ENCODE results near the gene HTR3C.
"Not testable (repeated sequence)": the region's sequence is repeated elsewhere in the genome, so short reads cannot be mapped to it uniquely, and the experiment has no call there.

The HTR3C gene

GRCh38 chr3:184018424-184018973 is 34.3 kb upstream of the HTR3C start:
- H3K36me3 Mint-ChIP-seq, result no peaks in the 10 kb centered on the region
- peaks cover 20% of the 10 kb centered on the region for H3K4me1 Mint-ChIP-seq
- no peaks in the 10 kb centered on the region for H3K9me3 Mint-ChIP-seq
- H3K27me3 Mint-ChIP-seq, result peaks cover 32% of the 10 kb centered on the region
- H3K27ac Mint-ChIP-seq, result peak overlapping the region; percentile 98
- H3K4me3 Mint-ChIP-seq, result peak overlapping the region; percentile 99
- ATAC-seq, result no peak

DNA sequence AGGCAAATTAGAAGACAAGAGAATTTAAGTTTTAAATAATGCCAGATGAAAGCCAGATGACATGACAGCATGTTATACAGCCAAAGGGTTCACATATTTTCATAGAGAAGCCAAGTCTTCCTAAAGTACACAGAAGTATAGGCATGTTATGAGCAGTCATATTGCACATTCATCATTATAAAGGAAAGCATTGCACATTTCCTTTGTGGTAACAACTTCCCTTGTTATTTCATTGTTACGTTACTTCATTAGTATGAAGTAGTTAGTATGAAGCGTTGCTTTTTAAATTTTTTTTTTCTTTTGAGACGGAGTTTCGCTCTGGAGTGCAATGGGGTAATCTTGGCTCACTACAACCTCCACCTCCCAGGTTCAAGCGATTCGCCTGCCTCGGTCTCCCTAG is 30.5 kb upstream of the HTR3C start:
- H3K4me1 Mint-ChIP-seq, result peaks cover 13% of the 10 kb centered on the region
- H3K9me3 Mint-ChIP-seq, result no peaks in the 10 kb centered on the region
- no peaks in the 10 kb centered on the region for H3K36me3 Mint-ChIP-seq
- H3K4me3 Mint-ChIP-seq, result no peak overlapping the region
- H3K27ac Mint-ChIP-seq, result no peak overlapping the region
- peaks cover 32% of the 10 kb centered on the region for H3K27me3 Mint-ChIP-seq
- ATAC-seq, result no peak

DNA sequence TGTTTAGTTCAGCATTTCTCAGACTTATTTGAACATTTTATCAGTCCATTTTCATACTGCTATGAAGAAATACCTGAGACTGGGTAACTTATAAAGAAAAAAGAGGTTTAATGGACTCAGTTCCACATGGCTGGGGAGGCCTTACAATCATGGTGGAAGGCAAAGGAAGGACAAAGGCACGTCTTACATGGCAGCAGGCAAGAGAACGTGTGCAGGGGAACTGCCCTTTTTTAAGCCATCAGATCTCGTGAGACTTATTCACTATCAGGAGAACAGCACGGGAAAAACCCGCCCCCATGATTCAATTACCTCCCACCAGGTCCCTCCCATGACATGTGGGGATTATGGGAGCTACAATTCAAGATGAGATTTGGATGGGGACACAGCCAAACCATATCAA is 27.6 kb upstream of the HTR3C start:
- not testable (repeated sequence) for ATAC-seq, H3K9me3 Mint-ChIP-seq, H3K36me3 Mint-ChIP-seq, H3K4me1 Mint-ChIP-seq, H3K4me3 Mint-ChIP-seq, H3K27ac Mint-ChIP-seq
- H3K27me3 Mint-ChIP-seq, result peaks cover 16% of the 10 kb centered on the region

DNA sequence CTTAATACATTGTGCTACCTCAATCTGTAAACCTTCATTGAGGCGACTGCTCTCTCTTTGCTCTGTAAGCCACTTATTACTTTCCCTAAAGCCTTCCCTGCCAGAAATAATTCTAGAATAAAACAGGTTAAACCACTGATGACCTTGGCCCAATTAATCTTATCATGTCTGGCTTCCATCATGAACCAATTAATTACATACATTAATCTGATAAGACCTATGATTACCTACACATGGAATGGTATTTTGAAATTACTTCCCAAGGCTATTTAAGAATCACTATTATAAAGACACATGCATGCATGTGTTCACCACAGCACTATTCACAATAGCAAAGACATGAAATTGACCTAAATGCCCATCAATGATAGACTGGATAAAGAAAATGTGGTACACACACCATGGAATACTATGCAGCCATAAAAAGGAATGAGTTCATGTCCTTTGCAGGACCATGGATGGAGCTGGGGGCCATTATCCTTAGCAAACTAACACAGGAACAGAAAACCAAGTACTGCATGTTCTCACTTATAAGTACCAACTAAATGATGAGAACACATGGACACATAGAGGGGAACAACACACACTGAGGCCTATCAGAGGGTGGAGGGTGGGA is 24.5 kb upstream of the HTR3C start:
- not testable (repeated sequence) for ATAC-seq, H3K9me3 Mint-ChIP-seq, H3K27me3 Mint-ChIP-seq, H3K27ac Mint-ChIP-seq, H3K4me3 Mint-ChIP-seq, H3K36me3 Mint-ChIP-seq, H3K4me1 Mint-ChIP-seq

DNA sequence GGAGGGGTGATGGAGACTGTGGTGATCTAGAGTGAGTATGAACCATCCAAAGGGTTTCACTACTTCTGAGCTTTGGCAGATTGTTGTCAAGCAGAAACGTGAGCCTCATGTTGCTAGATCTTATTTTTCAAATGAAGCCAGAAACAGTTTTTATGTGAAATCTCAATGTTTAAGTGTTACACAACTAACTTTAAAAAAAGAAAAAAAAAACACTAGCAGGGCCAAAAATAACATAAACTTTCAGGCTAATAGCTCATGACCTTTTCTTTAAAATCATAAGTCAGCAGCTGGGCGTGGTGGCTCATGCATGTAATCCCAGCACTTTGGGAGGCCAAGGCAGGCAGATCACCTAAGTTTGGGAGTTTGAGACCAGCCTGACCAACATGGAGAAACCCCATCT is 23.4 kb upstream of the HTR3C start:
- Mint-ChIP-seq H3K36me3 (no peaks in the 10 kb centered on the region), H3K27ac (no peak overlapping the region), H3K9me3 (no peaks in the 10 kb centered on the region), H3K4me3 (no peak overlapping the region), H3K27me3 (peaks cover 12% of the 10 kb centered on the region), H3K4me1 (peaks cover 7% of the 10 kb centered on the region)
- no peak for ATAC-seq

DNA sequence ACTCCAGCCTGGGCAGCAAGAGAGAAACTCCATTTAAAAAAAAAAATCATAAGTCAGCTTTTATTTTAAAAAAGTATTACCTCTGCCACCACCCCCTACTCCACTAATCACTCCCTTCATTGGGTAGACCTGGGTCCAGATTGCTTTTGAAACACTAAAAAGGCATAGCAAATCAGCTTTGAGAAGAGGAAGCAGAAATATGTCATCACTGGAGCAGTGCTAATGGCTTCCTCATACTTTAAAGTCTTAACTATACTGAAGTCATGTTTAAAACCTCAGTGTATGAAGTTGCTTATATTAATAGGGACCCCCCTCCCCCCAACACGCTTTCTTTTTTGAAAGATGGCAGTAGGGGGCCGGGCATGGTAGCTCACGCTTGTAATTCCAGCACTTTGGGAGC is 22.3 kb upstream of the HTR3C start:
- Mint-ChIP-seq H3K4me3 (no peak overlapping the region), H3K36me3 (no peaks in the 10 kb centered on the region), H3K4me1 (peaks cover 7% of the 10 kb centered on the region), H3K27me3 (peaks cover 13% of the 10 kb centered on the region), H3K9me3 (no peaks in the 10 kb centered on the region), H3K27ac (no peak overlapping the region)
- ATAC-seq, result no peak

DNA sequence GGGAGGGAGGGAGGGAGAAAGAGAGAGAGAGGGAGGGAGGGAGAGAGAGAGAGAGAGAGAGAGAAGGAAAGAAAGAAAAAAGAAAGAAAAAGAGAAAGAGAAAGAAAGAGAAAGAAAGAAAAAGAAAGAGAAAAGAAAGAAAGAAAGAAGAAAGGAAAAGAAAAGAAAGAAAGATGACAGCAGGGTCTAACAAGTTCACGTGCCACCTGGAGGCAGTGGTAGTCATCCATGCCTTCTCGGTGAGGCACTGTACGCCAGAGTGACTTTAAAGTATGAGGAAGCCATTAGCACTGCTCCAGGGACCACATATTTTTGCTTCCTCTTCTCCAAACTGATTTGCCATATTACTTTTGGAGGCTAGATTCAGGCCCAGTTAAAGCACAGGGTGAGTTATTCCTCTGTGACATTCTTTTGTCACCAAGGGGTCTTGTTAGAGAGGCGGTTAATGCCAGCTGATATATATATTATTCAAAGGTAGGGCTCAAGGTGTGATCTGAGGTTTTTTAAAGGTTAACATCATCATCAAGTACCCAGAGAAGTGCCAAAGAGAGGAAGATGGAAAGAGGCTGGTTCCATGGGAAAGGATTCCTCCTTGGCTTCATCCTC is 21.6 kb upstream of the HTR3C start, which contains the start of gene HTR3D:
HTR3D (plus strand) TSS at position 556 of the 606 bp plus-strand sequence; CDS start at position 556, 0 bp downstream.
- Mint-ChIP-seq H3K27me3 (peaks cover 13% of the 10 kb centered on the region), H3K27ac (no peak within 1 kb of the TSS), H3K9me3 (no peaks in the 10 kb centered on the region), H3K4me1 (peaks cover 7% of the 10 kb centered on the region), H3K4me3 (no peak within 1 kb of the TSS), H3K36me3 (no peaks in the 10 kb centered on the region)
- ATAC-seq, result no peak

GRCh38 chr3:184037816-184038215 is 15.0 kb upstream of the HTR3C start:
- H3K27me3 Mint-ChIP-seq, result peaks cover 20% of the 10 kb centered on the region
- no peaks in the 10 kb centered on the region for H3K4me1 Mint-ChIP-seq
- H3K4me3 Mint-ChIP-seq, result no peak overlapping the region
- no peak overlapping the region for H3K27ac Mint-ChIP-seq
- no peaks in the 10 kb centered on the region for H3K36me3 Mint-ChIP-seq
- H3K9me3 Mint-ChIP-seq, result no peaks in the 10 kb centered on the region
- ATAC-seq, result no peak

- not testable (repeated sequence) for H3K36me3 Mint-ChIP-seq, H3K4me1 Mint-ChIP-seq, H3K27ac Mint-ChIP-seq, H3K9me3 Mint-ChIP-seq, H3K4me3 Mint-ChIP-seq, ATAC-seq
- H3K27me3 Mint-ChIP-seq, result peaks cover 20% of the 10 kb centered on the region
Observed at GRCh38 chr3:184038307-184038706, 14.5 kb upstream of the HTR3C start.

- ATAC-seq, result no peak
- Mint-ChIP-seq H3K36me3 (no peaks in the 10 kb centered on the region), H3K27me3 (peaks cover 17% of the 10 kb centered on the region), H3K27ac (no peak overlapping the region), H3K4me3 (no peak overlapping the region), H3K4me1 (no peaks in the 10 kb centered on the region), H3K9me3 (no peaks in the 10 kb centered on the region)
Observed at GRCh38 chr3:184039414-184039813, 13.4 kb upstream of the HTR3C start.

DNA sequence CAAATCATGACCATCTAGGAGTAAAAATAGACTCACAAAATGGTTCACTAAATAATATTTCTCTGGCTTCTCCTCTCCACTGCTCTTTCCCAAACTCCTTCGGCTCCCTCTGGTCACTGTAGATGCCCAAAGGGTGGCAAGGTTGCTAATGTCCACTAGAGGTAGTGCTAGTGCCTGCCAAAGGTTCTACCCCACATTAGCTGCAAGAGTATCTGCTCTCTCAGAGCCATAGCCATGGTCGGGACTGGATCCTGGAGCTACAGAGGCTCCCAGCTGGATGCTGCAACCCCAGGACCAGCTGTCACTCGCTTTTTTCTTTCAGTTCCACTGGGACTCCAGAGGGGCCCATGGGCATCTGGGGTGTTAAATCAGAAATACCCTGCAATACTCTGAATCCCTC is 12.8 kb upstream of the HTR3C start:
- no peaks in the 10 kb centered on the region for H3K9me3 Mint-ChIP-seq
- ATAC-seq, result no peak
- H3K4me1 Mint-ChIP-seq, result no peaks in the 10 kb centered on the region
- H3K36me3 Mint-ChIP-seq, result no peaks in the 10 kb centered on the region
- no peak overlapping the region for H3K27ac Mint-ChIP-seq
- no peak overlapping the region for H3K4me3 Mint-ChIP-seq
- H3K27me3 Mint-ChIP-seq, result peaks cover 22% of the 10 kb centered on the region

- Mint-ChIP-seq H3K27ac (no peak overlapping the region), H3K4me1 (no peaks in the 10 kb centered on the region), H3K27me3 (peaks cover 25% of the 10 kb centered on the region), H3K4me3 (no peak overlapping the region), H3K9me3 (no peaks in the 10 kb centered on the region), H3K36me3 (no peaks in the 10 kb centered on the region)
- ATAC-seq, result no peak
Observed at GRCh38 chr3:184042617-184043016, 10.2 kb upstream of the HTR3C start.

GRCh38 chr3:184045995-184046394 is 6.9 kb upstream of the HTR3C start:
- ATAC-seq, result no peak
- H3K9me3 Mint-ChIP-seq, result no peaks in the 10 kb centered on the region
- H3K27me3 Mint-ChIP-seq, result peaks cover 17% of the 10 kb centered on the region
- no peaks in the 10 kb centered on the region for H3K4me1 Mint-ChIP-seq
- no peak overlapping the region for H3K4me3 Mint-ChIP-seq
- H3K36me3 Mint-ChIP-seq, result no peaks in the 10 kb centered on the region
- H3K27ac Mint-ChIP-seq, result no peak overlapping the region

DNA sequence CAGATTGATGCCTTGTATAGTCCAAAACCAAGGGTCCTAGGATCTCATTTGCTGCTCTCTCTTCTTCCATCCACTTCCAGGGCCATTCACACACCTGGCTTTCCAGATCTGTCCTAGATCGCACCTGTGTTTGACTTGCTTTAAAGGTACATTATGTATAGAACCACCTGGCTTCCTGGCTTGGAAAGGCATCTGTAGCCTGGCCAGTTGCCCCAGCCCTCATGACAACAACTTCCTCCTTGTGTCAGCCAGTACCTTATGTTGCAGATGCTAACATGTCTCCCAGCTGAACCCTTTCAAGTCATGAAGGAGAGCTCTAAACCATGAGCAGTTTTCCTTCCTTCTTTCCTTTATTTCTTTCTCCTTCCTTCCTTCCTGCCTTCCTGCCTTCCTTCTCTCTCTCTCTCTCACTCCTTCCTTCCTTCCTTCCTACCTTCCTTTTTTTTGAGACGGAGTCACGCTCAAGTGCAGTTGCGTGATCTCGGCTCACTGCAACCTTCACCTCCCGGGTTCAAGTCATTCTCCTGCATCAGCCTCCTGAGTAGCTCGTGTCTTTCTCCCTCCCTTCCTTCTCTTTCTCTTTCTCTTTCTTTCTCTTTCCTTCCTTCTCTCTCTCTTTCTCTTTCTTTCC is 2.5 kb upstream of the HTR3C start:
- no peak for ATAC-seq
- Mint-ChIP-seq H3K9me3 (no peaks in the 10 kb centered on the region), H3K27me3 (peaks cover 8% of the 10 kb centered on the region), H3K4me1 (no peaks in the 10 kb centered on the region), H3K27ac (no peak overlapping the region), H3K4me3 (no peak overlapping the region), H3K36me3 (no peaks in the 10 kb centered on the region)

DNA sequence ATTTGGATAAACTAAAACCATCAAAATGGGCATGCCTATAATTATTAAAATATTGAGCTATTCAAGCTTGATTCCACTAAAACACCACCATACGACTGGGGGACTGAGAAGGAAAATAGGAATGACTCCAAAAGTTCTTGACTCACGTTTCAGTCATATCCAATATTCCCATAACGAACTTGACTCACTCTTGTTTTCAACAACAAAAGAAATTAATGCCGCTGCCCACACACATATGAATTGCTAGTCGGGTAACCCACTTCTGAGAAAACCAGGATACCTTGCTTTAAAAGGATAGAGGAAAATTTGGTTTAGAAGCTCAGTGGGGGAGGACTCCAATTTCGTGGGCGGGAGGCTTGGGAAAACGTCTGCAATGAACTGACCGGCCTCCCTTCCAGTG is 5.2 kb downstream of the HTR3C start:
- Mint-ChIP-seq H3K27ac (no peak overlapping the region), H3K9me3 (no peaks in the 10 kb centered on the region), H3K4me1 (no peaks in the 10 kb centered on the region), H3K4me3 (no peak overlapping the region), H3K36me3 (no peaks in the 10 kb centered on the region), H3K27me3 (peaks cover 14% of the 10 kb centered on the region)
- ATAC-seq, result no peak

GRCh38 chr3:184059424-184059823 is 6.6 kb downstream of the HTR3C start:
- Mint-ChIP-seq H3K9me3 (no peaks in the 10 kb centered on the region), H3K4me3 (no peak overlapping the region), H3K4me1 (no peaks in the 10 kb centered on the region), H3K27ac (no peak overlapping the region), H3K27me3 (peaks cover 14% of the 10 kb centered on the region), H3K36me3 (no peaks in the 10 kb centered on the region)
- no peak for ATAC-seq
